Mammary epithelial cell (primary cell): ENCODE measurements around the gene ZFAND3.

Source experiments
- EZH2 ChIP-seq: IDR thresholded peaks from 2 replicates; pipeline ENCODE4 v1.6.1; 2012; ENCODE audit warnings: low read length, inconsistent platforms, borderline replicate concordance
- TF ChIP-seq, protein P1 (sequence below), 2 donors: IDR thresholded peaks in 1 of 2; conservative IDR thresholded peaks in 1 of 2; 2 replicates each; pipeline ENCODE4 v1.5.1; 2011 to 2012; ENCODE audit warnings: inconsistent platforms in 2 of 2, low read length in 2 of 2, mild to moderate bottlenecking in 2 of 2, control low read depth in 1 of 2, low read depth in 1 of 2; ENCODE audit not compliant: insufficient read depth in 1 of 2; ENCODE audit errors: extremely low read depth in 1 of 2

DNA sequence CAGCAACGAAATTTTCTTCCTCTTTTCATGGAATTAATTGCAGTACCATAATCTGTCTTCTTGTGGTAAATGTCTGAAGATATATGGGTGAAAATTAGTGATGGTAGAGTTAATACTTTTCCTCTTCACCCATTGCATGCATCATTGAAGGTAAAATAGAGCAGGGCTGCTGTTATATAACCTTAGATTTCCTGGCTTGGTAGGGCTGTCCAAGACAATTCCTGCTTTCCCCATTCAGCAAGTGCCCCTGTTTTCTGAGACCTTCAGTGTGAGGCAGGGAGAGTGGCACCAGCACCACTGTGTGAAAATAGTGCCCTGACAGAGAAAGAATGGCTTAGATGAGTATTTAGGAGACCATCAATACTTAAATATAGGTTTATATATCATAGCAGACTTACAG is 202.0 kb downstream of the ZFAND3 start:
- TF ChIP-seq, protein P1, sequence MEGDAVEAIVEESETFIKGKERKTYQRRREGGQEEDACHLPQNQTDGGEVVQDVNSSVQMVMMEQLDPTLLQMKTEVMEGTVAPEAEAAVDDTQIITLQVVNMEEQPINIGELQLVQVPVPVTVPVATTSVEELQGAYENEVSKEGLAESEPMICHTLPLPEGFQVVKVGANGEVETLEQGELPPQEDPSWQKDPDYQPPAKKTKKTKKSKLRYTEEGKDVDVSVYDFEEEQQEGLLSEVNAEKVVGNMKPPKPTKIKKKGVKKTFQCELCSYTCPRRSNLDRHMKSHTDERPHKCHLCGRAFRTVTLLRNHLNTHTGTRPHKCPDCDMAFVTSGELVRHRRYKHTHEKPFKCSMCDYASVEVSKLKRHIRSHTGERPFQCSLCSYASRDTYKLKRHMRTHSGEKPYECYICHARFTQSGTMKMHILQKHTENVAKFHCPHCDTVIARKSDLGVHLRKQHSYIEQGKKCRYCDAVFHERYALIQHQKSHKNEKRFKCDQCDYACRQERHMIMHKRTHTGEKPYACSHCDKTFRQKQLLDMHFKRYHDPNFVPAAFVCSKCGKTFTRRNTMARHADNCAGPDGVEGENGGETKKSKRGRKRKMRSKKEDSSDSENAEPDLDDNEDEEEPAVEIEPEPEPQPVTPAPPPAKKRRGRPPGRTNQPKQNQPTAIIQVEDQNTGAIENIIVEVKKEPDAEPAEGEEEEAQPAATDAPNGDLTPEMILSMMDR (conservative IDR thresholded peaks at IDR 0.05 in 1 of 2, IDR thresholded peaks at IDR 0.05 in 1 of 2; ENCODE audit: extremely low read depth in 1 of 2, insufficient read depth in 1 of 2, low read depth in 1 of 2, low read length in 2 of 2) = no peak
- TF ChIP-seq EZH2 = no peak
